Astrocyte (in vitro differentiated cells and primary cell): Measurements from ENCODE around the gene TMEM217. TPM values are rescaled to one million over a fixed set of nuclear protein-coding genes. Genes with fewer than 3 reads are reported as not detected.

ENCODE experiments used
- DNase-seq: peaks from one replicate; pipeline ENCODE4 v3.0.0-alpha.2; 2010; ENCODE audit warnings: low read depth
- FAIRE-seq: peaks from 2 replicates; lab custom pipeline; 2011; peaks lifted over from hg19 to GRCh38; lab: Jason Lieb, UNC
- H2AFZ ChIP-seq: 2 replicates; pipeline ENCODE4 v1.6.0; 2012; ENCODE audit warnings: low read depth, low read length, inconsistent platforms
- H3K27ac ChIP-seq: 2 replicates; pipeline ENCODE4 v1.5.1; 2011; ENCODE audit warnings: low read depth, low read length, inconsistent platforms
- H3K27me3 ChIP-seq: 2 replicates; pipeline ENCODE4 v1.6.0; 2011; ENCODE audit warnings: low read length, inconsistent platforms; ENCODE audit not compliant: insufficient read depth
- H3K36me3 ChIP-seq: 2 replicates; pipeline ENCODE4 v1.5.1; 2011; ENCODE audit warnings: low read length, inconsistent platforms; ENCODE audit not compliant: insufficient read depth
- H3K4me1 ChIP-seq: 2 replicates; pipeline ENCODE4 v1.5.1; 2011; ENCODE audit warnings: low read length, inconsistent platforms; ENCODE audit not compliant: insufficient read depth
- H3K4me2 ChIP-seq: 2 replicates; pipeline ENCODE4 v1.6.0; 2012; ENCODE audit warnings: low read length, inconsistent platforms
- H3K4me3 ChIP-seq: 2 replicates; pipeline ENCODE4 v1.5.1; 2011; ENCODE audit warnings: low read depth, mild to moderate bottlenecking, low read length, inconsistent platforms; ENCODE audit not compliant: insufficient read depth
- H3K79me2 ChIP-seq: 2 replicates; pipeline ENCODE4 v1.6.0; 2012; ENCODE audit warnings: mild to moderate bottlenecking, low read length, inconsistent platforms; ENCODE audit not compliant: insufficient read depth
- H3K9ac ChIP-seq: 2 replicates; pipeline ENCODE4 v1.6.0; 2012; ENCODE audit warnings: mild to moderate bottlenecking, low read length, inconsistent platforms
- H3K9me3 ChIP-seq: 2 replicates; pipeline ENCODE4 v1.5.1; 2012; ENCODE audit warnings: low read depth, mild to moderate bottlenecking, low read length, inconsistent platforms; ENCODE audit not compliant: insufficient read depth
- H4K20me1 ChIP-seq: 2 replicates; pipeline ENCODE4 v1.6.0; 2012; ENCODE audit warnings: low read length, inconsistent platforms; ENCODE audit not compliant: insufficient read depth
- H3K27ac Mint-ChIP-seq: one replicate; pipeline ENCODE4 v1.8.0; 2021; ENCODE audit warnings: mild to moderate bottlenecking, mixed read lengths; ENCODE audit not compliant: unreplicated experiment
- H3K27me3 Mint-ChIP-seq: one replicate; pipeline ENCODE4 v1.8.0; 2021; ENCODE audit warnings: low read depth, mixed read lengths; ENCODE audit not compliant: unreplicated experiment
- H3K36me3 Mint-ChIP-seq: one replicate; pipeline ENCODE4 v1.8.0; 2021; ENCODE audit warnings: low read depth, mixed read lengths; ENCODE audit not compliant: unreplicated experiment
- H3K4me1 Mint-ChIP-seq: one replicate; pipeline ENCODE4 v1.8.0; 2021; ENCODE audit warnings: low read depth, mixed read lengths; ENCODE audit not compliant: unreplicated experiment
- H3K4me3 Mint-ChIP-seq: one replicate; pipeline ENCODE4 v1.8.0; 2021; ENCODE audit warnings: mild to moderate bottlenecking, moderate library complexity, mixed read lengths; ENCODE audit not compliant: unreplicated experiment
- H3K9me3 Mint-ChIP-seq: one replicate; pipeline ENCODE4 v1.8.0; 2021; ENCODE audit warnings: mild to moderate bottlenecking, mixed read lengths; ENCODE audit not compliant: unreplicated experiment
- CTCF ChIP-seq: IDR thresholded peaks from 2 replicates; pipeline ENCODE4 v1.5.1; 2011; ENCODE audit warnings: low read depth, mild to moderate bottlenecking, inconsistent platforms, low read length, moderate library complexity; ENCODE audit not compliant: insufficient read depth
- EZH2 ChIP-seq: IDR thresholded peaks from 2 replicates; pipeline ENCODE4 v1.6.1; 2012; ENCODE audit warnings: mild to moderate bottlenecking, low read length, inconsistent platforms; ENCODE audit not compliant: insufficient read depth
- total RNA-seq: library from RNA; stranded (reverse); gene quantifications from 2 replicates; pipeline ENCODE4 v1.2.1, GENCODE V29; 2021

Gene TMEM217
- total RNA-seq, 1 donor from 2014 or later = 7.3 TPM

- Histone ChIP-seq H3K27ac (no peak overlapping the region), H3K79me2 (peaks cover 43% of the 10 kb centered on the region), H2AFZ (no peak overlapping the region), H3K9ac (no peak overlapping the region), H3K4me3 (no peak overlapping the region), H4K20me1 (peaks cover 36% of the 10 kb centered on the region), H3K27me3 (no peaks in the 10 kb centered on the region), H3K9me3 (no peaks in the 10 kb centered on the region), H3K4me1 (peaks cover 4% of the 10 kb centered on the region), H3K4me2 (no peak overlapping the region), H3K36me3 (peaks cover 21% of the 10 kb centered on the region)
- H3K4me1 Mint-ChIP-seq = peaks cover 5% of the 10 kb centered on the region
- no peaks in the 10 kb centered on the region for H3K9me3 Mint-ChIP-seq
- no peak overlapping the region for H3K27ac Mint-ChIP-seq
- H3K4me3 Mint-ChIP-seq = no peak overlapping the region
- DNase-seq (peak; percentile 12), FAIRE-seq (no peak)
- TF ChIP-seq EZH2 = no peak
- TF ChIP-seq CTCF = no peak
- peaks cover 28% of the 10 kb centered on the region for H3K36me3 Mint-ChIP-seq
- H3K27me3 Mint-ChIP-seq = no peaks in the 10 kb centered on the region
These were observed 21.6 kb upstream of the TMEM217 start for GRCh38 chr6:37279366-37280134.

- Histone ChIP-seq H3K4me1 (peaks cover 2% of the 10 kb centered on the region), H3K79me2 (peaks cover 52% of the 10 kb centered on the region), H3K9me3 (no peaks in the 10 kb centered on the region), H3K27me3 (no peaks in the 10 kb centered on the region), H3K9ac (no peak overlapping the region), H2AFZ (no peak overlapping the region), H3K27ac (no peak overlapping the region), H3K36me3 (peaks cover 4% of the 10 kb centered on the region), H4K20me1 (peaks cover 44% of the 10 kb centered on the region), H3K4me3 (no peak overlapping the region), H3K4me2 (no peak overlapping the region)
- H3K4me3 Mint-ChIP-seq = no peak overlapping the region
- H3K36me3 Mint-ChIP-seq = peaks cover 21% of the 10 kb centered on the region
- no peaks in the 10 kb centered on the region for H3K27me3 Mint-ChIP-seq
- DNase-seq = no peak
- TF ChIP-seq CTCF = no peak
- TF ChIP-seq EZH2 = no peak
- no peaks in the 10 kb centered on the region for H3K9me3 Mint-ChIP-seq
- no peak for FAIRE-seq
- peaks cover 5% of the 10 kb centered on the region for H3K4me1 Mint-ChIP-seq
- no peak overlapping the region for H3K27ac Mint-ChIP-seq
These were observed 19.1 kb upstream of the TMEM217 start for GRCh38 chr6:37277001-37277409.

DNA sequence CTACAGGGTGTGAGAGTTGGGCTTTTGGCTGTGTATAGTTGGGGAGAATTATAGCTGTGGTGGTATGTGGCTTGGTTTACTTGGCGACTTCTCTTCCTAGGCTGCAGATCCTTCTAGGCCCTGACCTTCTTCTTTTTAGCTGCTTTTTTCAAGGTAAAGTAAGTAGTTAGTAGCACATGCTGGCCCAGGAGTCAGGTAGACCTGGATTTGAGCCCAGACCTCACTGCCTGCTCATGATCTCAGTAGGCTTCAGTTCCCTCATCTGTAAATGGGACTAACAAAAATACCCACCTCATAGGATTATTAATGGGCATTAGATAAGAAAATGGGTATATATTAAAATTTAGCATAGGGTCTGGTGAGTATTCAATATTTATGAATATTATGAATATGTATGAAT is 17.4 kb upstream of the TMEM217 start:
- Histone ChIP-seq H3K27ac (no peak overlapping the region), H3K36me3 (no peaks in the 10 kb centered on the region), H3K9ac (no peak overlapping the region), H3K27me3 (no peaks in the 10 kb centered on the region), H2AFZ (no peak overlapping the region), H4K20me1 (peaks cover 50% of the 10 kb centered on the region), H3K9me3 (no peaks in the 10 kb centered on the region), H3K4me2 (no peak overlapping the region), H3K4me3 (no peak overlapping the region), H3K4me1 (no peaks in the 10 kb centered on the region), H3K79me2 (peaks cover 51% of the 10 kb centered on the region)
- no peak for TF ChIP-seq EZH2
- TF ChIP-seq CTCF = no peak
- Mint-ChIP-seq H3K27me3 (no peaks in the 10 kb centered on the region), H3K27ac (no peak overlapping the region), H3K9me3 (no peaks in the 10 kb centered on the region), H3K4me3 (no peak overlapping the region), H3K36me3 (peaks cover 17% of the 10 kb centered on the region), H3K4me1 (peaks cover 3% of the 10 kb centered on the region)
- DNase-seq = no peak
- FAIRE-seq = no peak
